ENCODE data around the gene CACNA1H. TPM values are rescaled to one million over a fixed set of nuclear protein-coding genes. Genes with fewer than 3 reads are reported as not detected.

CACNA1H gene
- total and polyA plus RNA-seq, 2 donors (not counting 3 experiments of a cell fraction or from before 2014, with no cell fraction given): 0.03 TPM; not detected in 1

DNA sequence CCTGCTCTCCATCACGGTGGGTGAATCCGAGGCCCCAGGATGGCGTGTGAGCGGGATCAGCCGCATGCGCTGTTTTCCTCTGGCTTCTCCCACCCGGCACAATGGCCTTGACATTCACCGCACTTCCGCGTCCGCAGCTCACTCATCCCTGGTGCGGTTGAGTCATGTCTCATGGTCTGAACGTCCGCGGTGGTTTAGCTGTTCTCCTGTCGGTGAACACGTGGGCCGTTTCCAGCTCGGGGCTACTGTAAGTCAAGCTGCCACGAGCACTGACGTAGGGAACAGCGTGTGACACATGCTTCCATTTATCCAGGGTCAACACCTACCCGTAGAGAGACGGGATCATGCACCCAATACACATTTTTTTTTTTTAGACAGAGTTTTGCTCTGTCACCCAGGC, 15.3 kb upstream of the CACNA1H start:
- Histone ChIP-seq H3K9me1 (replicated peaks; ENCODE audit: control insufficient read depth, extremely low read depth, insufficient read depth, low read length) (no peaks in the 10 kb centered on the region), H3K9me3 (replicated peaks; ENCODE audit: control insufficient read depth, insufficient read depth, low read length) (no peaks in the 10 kb centered on the region), H3K4me1 (ENCODE audit: control insufficient read depth, extremely low read depth, insufficient read depth, low read length) (no peaks in the 10 kb centered on the region), H3K27me3 (ENCODE audit: control insufficient read depth in 2 of 2, insufficient read depth in 2 of 2, low read length in 2 of 2) (no peaks in the 10 kb centered on the region), H4K20me1 (replicated peaks; ENCODE audit: control insufficient read depth, extremely low read depth, insufficient read depth, low read length) (no peaks in the 10 kb centered on the region), H3K9ac (replicated peaks; ENCODE audit: extremely low read depth, insufficient read depth, low read length) (no peak overlapping the region), H3K4me3 (replicated peaks in 1 of 3; ENCODE audit: insufficient read depth in 1 of 3, low read depth in 1 of 3, low read length in 3 of 3) (no peak overlapping the region), H3K36me3 (ENCODE audit: control insufficient read depth in 2 of 2, extremely low read depth in 1 of 2, insufficient read depth in 2 of 2, low read length in 2 of 2) (no peaks in the 10 kb centered on the region), H3K79me2 (ENCODE audit: control insufficient read depth, insufficient read depth, low read length) (no peaks in the 10 kb centered on the region), H3K4me2 (ENCODE audit: insufficient read depth, low read length) (no peak overlapping the region), H2AFZ (ENCODE audit: low read depth, low read length) (no peak overlapping the region), H3K27ac (ENCODE audit: insufficient read depth, low read depth, low read length) (no peak overlapping the region)
- no peak for FAIRE-seq
- CTCF ChIA-PET: no interaction called here
- dilution Hi-C loops (cut with MboI; ENCODE audit: extremely low pct_ligation_motif_present, low sequenced_read_pairs): no loop called here
- BruUV-seq (replicated peaks): no TSS peak
- intact Hi-C loops (cut with micrococcal nuclease): no loop called here
- POLR2A ChIA-PET: no interaction called here
- TF ChIP-seq FOS (IDR thresholded peaks at IDR 0.05; ENCODE audit: borderline replicate concordance, insufficient read depth, low read length): no peak
- no peak for DNase-seq (ENCODE audit: low read depth, low spot score)

DNA sequence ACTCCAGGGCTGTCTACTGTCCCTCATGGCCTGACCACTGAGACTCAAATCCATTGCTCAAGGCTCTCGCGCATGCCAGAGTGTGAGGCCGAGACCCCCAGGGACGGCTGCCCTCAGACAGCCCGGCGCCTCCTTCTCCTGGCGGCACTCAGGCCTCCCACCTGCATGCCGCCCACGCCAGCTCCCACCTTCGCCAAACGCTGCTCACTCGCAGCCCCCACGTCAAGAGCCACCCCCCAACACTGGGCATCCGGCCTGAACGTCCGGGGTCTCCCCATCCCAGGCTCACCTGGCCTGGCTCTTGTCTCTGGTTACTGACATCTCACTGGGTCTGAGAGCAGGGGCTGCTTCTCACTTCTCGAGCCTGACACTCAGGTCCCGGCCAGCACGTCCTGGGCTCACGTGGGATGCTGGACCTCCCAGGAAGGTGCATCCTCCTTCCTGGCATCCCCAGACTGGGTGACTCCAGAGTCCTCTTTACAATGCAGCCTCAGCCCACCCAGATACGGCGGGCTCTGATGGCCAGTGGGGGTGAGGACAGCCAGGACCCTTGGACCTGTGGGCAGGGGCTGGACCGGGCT, 12.2 kb upstream of the CACNA1H start:
- no peak for TF ChIP-seq EZH2 (IDR thresholded peaks at IDR 0.05; ENCODE audit: borderline replicate concordance, low read depth, low read length, severe bottlenecking)
- no peak for TF ChIP-seq POLR2AphosphoS5 (IDR thresholded peaks at IDR 0.05; ENCODE audit: insufficient read depth, low read depth, low read length)
- TF ChIP-seq MYC (IDR thresholded peaks at IDR 0.05; ENCODE audit: low read depth, low read length): no peak
- TF ChIP-seq, protein P1, sequence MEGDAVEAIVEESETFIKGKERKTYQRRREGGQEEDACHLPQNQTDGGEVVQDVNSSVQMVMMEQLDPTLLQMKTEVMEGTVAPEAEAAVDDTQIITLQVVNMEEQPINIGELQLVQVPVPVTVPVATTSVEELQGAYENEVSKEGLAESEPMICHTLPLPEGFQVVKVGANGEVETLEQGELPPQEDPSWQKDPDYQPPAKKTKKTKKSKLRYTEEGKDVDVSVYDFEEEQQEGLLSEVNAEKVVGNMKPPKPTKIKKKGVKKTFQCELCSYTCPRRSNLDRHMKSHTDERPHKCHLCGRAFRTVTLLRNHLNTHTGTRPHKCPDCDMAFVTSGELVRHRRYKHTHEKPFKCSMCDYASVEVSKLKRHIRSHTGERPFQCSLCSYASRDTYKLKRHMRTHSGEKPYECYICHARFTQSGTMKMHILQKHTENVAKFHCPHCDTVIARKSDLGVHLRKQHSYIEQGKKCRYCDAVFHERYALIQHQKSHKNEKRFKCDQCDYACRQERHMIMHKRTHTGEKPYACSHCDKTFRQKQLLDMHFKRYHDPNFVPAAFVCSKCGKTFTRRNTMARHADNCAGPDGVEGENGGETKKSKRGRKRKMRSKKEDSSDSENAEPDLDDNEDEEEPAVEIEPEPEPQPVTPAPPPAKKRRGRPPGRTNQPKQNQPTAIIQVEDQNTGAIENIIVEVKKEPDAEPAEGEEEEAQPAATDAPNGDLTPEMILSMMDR (IDR thresholded peaks at IDR 0.05; ENCODE audit: extremely low read depth in 1 of 2, insufficient read depth in 1 of 2, low read depth in 1 of 2, low read length in 2 of 2): no peak
- TF ChIP-seq FOS (IDR thresholded peaks at IDR 0.05; ENCODE audit: borderline replicate concordance, insufficient read depth, low read length): no peak
- TF ChIP-seq, protein P2, sequence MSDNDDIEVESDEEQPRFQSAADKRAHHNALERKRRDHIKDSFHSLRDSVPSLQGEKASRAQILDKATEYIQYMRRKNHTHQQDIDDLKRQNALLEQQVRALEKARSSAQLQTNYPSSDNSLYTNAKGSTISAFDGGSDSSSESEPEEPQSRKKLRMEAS (IDR thresholded peaks at IDR 0.05; ENCODE audit: insufficient read depth, insufficient read length): no peak
- TF ChIP-seq JUN (IDR thresholded peaks at IDR 0.05; ENCODE audit: borderline replicate concordance, insufficient read depth, insufficient read length, low read depth): no peak
- TF ChIP-seq GATA2 (IDR thresholded peaks at IDR 0.05; ENCODE audit: insufficient read depth, insufficient read length, low read depth, low read length): no peak
- no peak for TF ChIP-seq POLR2A (IDR thresholded peaks at IDR 0.05; ENCODE audit: low read depth, low read length)
- no peaks in the 10 kb centered on the region for H3K9me3 ChIP-seq (replicated peaks; ENCODE audit: control insufficient read depth, insufficient read depth, low read length)
- CTCF ChIA-PET: no interaction called here

More for the DNA sequence above, 12.2 kb upstream of the CACNA1H start:
- DNase-seq (ENCODE audit: low read depth, low spot score) (no peak), FAIRE-seq (no peak)
- no peaks in the 10 kb centered on the region for H3K27me3 ChIP-seq (ENCODE audit: control insufficient read depth in 2 of 2, insufficient read depth in 2 of 2, low read length in 2 of 2)
- H2AFZ ChIP-seq (ENCODE audit: low read depth, low read length): no peak overlapping the region
- intact Hi-C loops (cut with micrococcal nuclease): no loop called here
- no peaks in the 10 kb centered on the region for H4K20me1 ChIP-seq (replicated peaks; ENCODE audit: control insufficient read depth, extremely low read depth, insufficient read depth, low read length)
- no peaks in the 10 kb centered on the region for H3K79me2 ChIP-seq (ENCODE audit: control insufficient read depth, insufficient read depth, low read length)
- no peak overlapping the region for H3K4me3 ChIP-seq (replicated peaks in 1 of 3; ENCODE audit: insufficient read depth in 1 of 3, low read depth in 1 of 3, low read length in 3 of 3)
- no TSS peak for BruUV-seq (replicated peaks)
- no peaks in the 10 kb centered on the region for H3K36me3 ChIP-seq (ENCODE audit: control insufficient read depth in 2 of 2, extremely low read depth in 1 of 2, insufficient read depth in 2 of 2, low read length in 2 of 2)
- POLR2A ChIA-PET: no interaction called here
- H3K27ac ChIP-seq (ENCODE audit: insufficient read depth, low read depth, low read length): no peak overlapping the region
- dilution Hi-C loops (cut with MboI; ENCODE audit: extremely low pct_ligation_motif_present, low sequenced_read_pairs): no loop called here
- H3K4me2 ChIP-seq (ENCODE audit: insufficient read depth, low read length): no peak overlapping the region
- no peaks in the 10 kb centered on the region for H3K9me1 ChIP-seq (replicated peaks; ENCODE audit: control insufficient read depth, extremely low read depth, insufficient read depth, low read length)
- H3K4me1 ChIP-seq (ENCODE audit: control insufficient read depth, extremely low read depth, insufficient read depth, low read length): no peaks in the 10 kb centered on the region
- H3K9ac ChIP-seq (replicated peaks; ENCODE audit: extremely low read depth, insufficient read depth, low read length): no peak overlapping the region

Data from endothelial cell of umbilical vein (primary cell).